HEK293T (cell line): Measurements from ENCODE around the gene ESYT2.

Experiments used
- ARNT ChIP-seq: fragments of 450-650 bp; IDR thresholded peaks from 2 replicates; pipeline ENCODE4 v1.6.1; 2017; ENCODE audit warnings: mild to moderate bottlenecking
- BHLHE40 ChIP-seq: fragments of 450-650 bp; IDR thresholded peaks from 2 replicates; pipeline ENCODE4 v1.6.1; 2016; ENCODE audit warnings: mild to moderate bottlenecking, moderate library complexity, borderline replicate concordance
- CTBP1 ChIP-seq: fragments of 450-650 bp; IDR thresholded peaks from 2 replicates; pipeline ENCODE4 v1.6.1; 2016; ENCODE audit warnings: borderline replicate concordance
- ELF4 ChIP-seq: fragments of 450-650 bp; IDR thresholded peaks from 2 replicates; pipeline ENCODE4 v1.6.1; 2017; ENCODE audit warnings: antibody characterized with exemption
- FOXA1 ChIP-seq: fragments of 450-650 bp; IDR thresholded peaks from 2 replicates; pipeline ENCODE4 v1.6.1; 2016; ENCODE audit warnings: mild to moderate bottlenecking
- FOXK2 ChIP-seq: fragments of 450-650 bp; IDR thresholded peaks from 2 replicates; pipeline ENCODE4 v1.6.1; 2016; ENCODE audit warnings: mild to moderate bottlenecking
- FOXM1 ChIP-seq: fragments of 450-650 bp; IDR thresholded peaks from 2 replicates; pipeline ENCODE4 v1.6.1; 2017; ENCODE audit warnings: mild to moderate bottlenecking, borderline replicate concordance
- HDGF ChIP-seq: fragments of 450-650 bp; IDR thresholded peaks from 2 replicates; pipeline ENCODE4 v1.6.1; 2017; ENCODE audit warnings: antibody characterized with exemption, borderline replicate concordance
- LEF1 ChIP-seq: fragments of 450-650 bp; IDR thresholded peaks from 2 replicates; pipeline ENCODE4 v1.6.1; 2017; ENCODE audit warnings: mild to moderate bottlenecking, borderline replicate concordance
- PKNOX1 ChIP-seq: fragments of 450-650 bp; IDR thresholded peaks from 2 replicates; pipeline ENCODE4 v1.6.1; 2016
- SP1 ChIP-seq: fragments of 450-650 bp; IDR thresholded peaks from 2 replicates; pipeline ENCODE4 v1.6.1; 2017
- SUZ12 ChIP-seq: fragments of 450-650 bp; IDR thresholded peaks from 2 replicates; pipeline ENCODE4 v1.6.1; 2016; ENCODE audit warnings: mild to moderate bottlenecking
- TARDBP ChIP-seq: fragments of 450-650 bp; IDR thresholded peaks from 2 replicates; pipeline ENCODE4 v1.6.1; 2016
- ZNF384 ChIP-seq: fragments of 450-650 bp; IDR thresholded peaks from 2 replicates; pipeline ENCODE4 v1.6.1; 2016

- TF ChIP-seq BHLHE40, result no peak
- no peak for TF ChIP-seq ZNF384
- TF ChIP-seq SUZ12, result no peak
- no peak for TF ChIP-seq PKNOX1
- TF ChIP-seq HDGF, result no peak
- TF ChIP-seq FOXM1, result no peak
- TF ChIP-seq FOXA1, result no peak
- no peak for TF ChIP-seq TARDBP
- no peak for TF ChIP-seq SP1
- no peak for TF ChIP-seq ARNT
- TF ChIP-seq LEF1, result no peak
- no peak for TF ChIP-seq ELF4
- TF ChIP-seq FOXK2, result no peak
- no peak for TF ChIP-seq CTBP1
Measured at GRCh38 chr7:158865977-158866376, 36.7 kb upstream of the ESYT2 start.
